H9 (cell line): ENCODE results near the gene MGLL. TPM values are rescaled to one million over a fixed set of nuclear protein-coding genes. Genes with fewer than 3 reads are reported as not detected.

ENCODE experiments used
- DNase-seq: peaks from one replicate; pipeline ENCODE4 v3.0.0-alpha.2; 2017
- H2AFZ ChIP-seq: one replicate; pipeline ENCODE4 v1.6.1; 2013; ENCODE audit warnings: mild to moderate bottlenecking, low read length, control low read depth, moderate library complexity
- H2AK5ac ChIP-seq: 2 replicates; pipeline ENCODE4 v1.6.1; 2013; ENCODE audit warnings: low read length, control low read depth, mixed read lengths; ENCODE audit not compliant: insufficient read length
- H2BK120ac ChIP-seq: one replicate; pipeline ENCODE4 v1.6.1; 2013; ENCODE audit warnings: low read depth, mild to moderate bottlenecking, low read length, control low read depth, inconsistent platforms; ENCODE audit not compliant: poor library complexity, severe bottlenecking
- H2BK12ac ChIP-seq: 2 replicates; pipeline ENCODE4 v1.6.1; 2013; ENCODE audit warnings: low read length, control low read depth, mixed read lengths, low read depth; ENCODE audit not compliant: insufficient read length
- H2BK15ac ChIP-seq: 2 replicates; pipeline ENCODE4 v1.6.1; 2013; ENCODE audit warnings: low read depth, low read length, control low read depth
- H2BK20ac ChIP-seq: one replicate; pipeline ENCODE4 v1.6.1; 2013; ENCODE audit warnings: low read depth, mild to moderate bottlenecking, low read length, control low read depth, inconsistent platforms; ENCODE audit not compliant: poor library complexity, severe bottlenecking
- H2BK5ac ChIP-seq: 2 replicates; pipeline ENCODE4 v1.6.1; 2013; ENCODE audit warnings: low read length, control low read depth, mixed read lengths; ENCODE audit not compliant: insufficient read length
- H3K14ac ChIP-seq: 2 replicates; pipeline ENCODE4 v1.6.1; 2013; ENCODE audit warnings: low read length, control low read depth; ENCODE audit not compliant: insufficient read depth
- H3K18ac ChIP-seq: 2 replicates; pipeline ENCODE4 v1.6.1; 2013; ENCODE audit warnings: low read depth, mild to moderate bottlenecking, mixed read lengths, low read length, control low read depth; ENCODE audit not compliant: insufficient read length
- H3K23ac ChIP-seq: 2 replicates; pipeline ENCODE4 v1.6.1; 2013; ENCODE audit warnings: low read length, control low read depth, mixed read lengths, low read depth; ENCODE audit not compliant: insufficient read length
- H3K23me2 ChIP-seq: 2 replicates; pipeline ENCODE4 v1.6.1; 2013; ENCODE audit warnings: low read depth, mild to moderate bottlenecking, mixed read lengths, low read length, control low read depth; ENCODE audit not compliant: insufficient read length, poor library complexity, severe bottlenecking
- H3K27ac ChIP-seq: 2 replicates; pipeline ENCODE4 v1.5.1; 2013; ENCODE audit warnings: low read length, control low read depth, mixed read lengths, low read depth; ENCODE audit not compliant: insufficient read length
- H3K27me3 ChIP-seq: 2 replicates; pipeline ENCODE4 v1.6.1; 2013; ENCODE audit warnings: low read length, control low read depth, inconsistent platforms; ENCODE audit not compliant: insufficient read depth
- H3K4ac ChIP-seq: 2 replicates; pipeline ENCODE4 v1.6.1; 2013; ENCODE audit warnings: low read depth, mild to moderate bottlenecking, control low read depth, inconsistent platforms, low read length, moderate library complexity
- H3K4me1 ChIP-seq: 2 replicates; pipeline ENCODE4 v1.6.1; 2013; ENCODE audit warnings: low read length, control low read depth, inconsistent platforms; ENCODE audit not compliant: insufficient read depth
- H3K4me2 ChIP-seq: 2 replicates; pipeline ENCODE4 v1.6.1; 2013; ENCODE audit warnings: low read length, control low read depth, mixed read lengths; ENCODE audit not compliant: insufficient read length, insufficient read depth
- H3K56ac ChIP-seq: 2 replicates; pipeline ENCODE4 v1.6.1; 2013; ENCODE audit warnings: low read depth, mild to moderate bottlenecking, mixed read lengths, low read length, control low read depth; ENCODE audit not compliant: insufficient read length
- H3K79me1 ChIP-seq: 2 replicates; pipeline ENCODE4 v1.6.1; 2013; ENCODE audit warnings: low read depth, mild to moderate bottlenecking, moderate library complexity, low read length, control low read depth, inconsistent platforms; ENCODE audit not compliant: insufficient read depth, poor library complexity, severe bottlenecking
- H3K79me2 ChIP-seq: 2 replicates; pipeline ENCODE4 v1.6.1; 2013; ENCODE audit warnings: low read length, control low read depth, inconsistent platforms; ENCODE audit not compliant: insufficient read depth
- H3K9ac ChIP-seq: 2 replicates; pipeline ENCODE4 v1.6.1; 2013; ENCODE audit warnings: low read length, control low read depth, mixed read lengths; ENCODE audit not compliant: insufficient read length; ENCODE audit errors: extremely low read depth
- H3K9me3 ChIP-seq: one replicate; pipeline ENCODE4 v1.6.1; 2013; ENCODE audit warnings: low read depth, low read length, inconsistent platforms; ENCODE audit not compliant: control insufficient read depth
- H3T11ph ChIP-seq: one replicate; pipeline ENCODE4 v1.6.1; 2013; ENCODE audit warnings: mild to moderate bottlenecking, low read length, control low read depth, inconsistent platforms
- H4K20me1 ChIP-seq: one replicate; pipeline ENCODE4 v1.6.1; 2013; ENCODE audit not compliant: control insufficient read depth, insufficient read length, insufficient read depth
- H4K5ac ChIP-seq: 2 replicates; pipeline ENCODE4 v1.6.1; 2013; ENCODE audit warnings: low read depth, mild to moderate bottlenecking, mixed read lengths, low read length, control low read depth; ENCODE audit not compliant: insufficient read length
- H4K8ac ChIP-seq: replicated peaks from 2 replicates; pipeline ENCODE4 v1.6.1; 2013; ENCODE audit warnings: low read length, control low read depth, mixed read lengths, low read depth; ENCODE audit not compliant: insufficient read length
- H4K91ac ChIP-seq: 2 replicates; pipeline ENCODE4 v1.6.1; 2013; ENCODE audit warnings: low read depth, mild to moderate bottlenecking, moderate library complexity, mixed read lengths, low read length, control low read depth; ENCODE audit not compliant: insufficient read length
- H3K27ac Mint-ChIP-seq, 3 experiments: 2 replicates in 2 of 3; 3 replicates in 1 of 3; pipeline ENCODE4 v1.8.0; 2020 to 2021; ENCODE audit warnings: mixed read lengths in 3 of 3, mild to moderate bottlenecking in 1 of 3, moderate library complexity in 1 of 3
- H3K27me3 Mint-ChIP-seq: 2 replicates; pipeline ENCODE4 v1.8.0; 2021; ENCODE audit warnings: low read depth, mild to moderate bottlenecking, moderate library complexity, mixed read lengths
- H3K36me3 Mint-ChIP-seq, 3 experiments: 2 replicates in 2 of 3; 3 replicates in 1 of 3; pipeline ENCODE4 v1.8.0; 2020 to 2021; ENCODE audit warnings: low read depth in 3 of 3, mixed read lengths in 3 of 3; ENCODE audit not compliant: insufficient read depth in 1 of 3
- H3K4me1 Mint-ChIP-seq, 2 experiments: 2 replicates each; pipeline ENCODE4 v1.8.0; 2020; ENCODE audit warnings: mixed read lengths in 2 of 2
- H3K4me3 Mint-ChIP-seq, 2 experiments: 2 replicates in 1 of 2; 3 replicates in 1 of 2; pipeline ENCODE4 v1.8.0; 2020 to 2021; ENCODE audit warnings: mild to moderate bottlenecking in 2 of 2, mixed read lengths in 2 of 2, moderate library complexity in 1 of 2
- H3K9me3 Mint-ChIP-seq, 2 experiments: 2 replicates in 1 of 2; 3 replicates in 1 of 2; pipeline ENCODE4 v1.8.0; 2020; ENCODE audit warnings: mild to moderate bottlenecking in 2 of 2, mixed read lengths in 2 of 2, moderate library complexity in 1 of 2
- CTCF ChIP-seq: fragments of 200-600 bp; sonication (generic); conservative IDR thresholded peaks from 3 replicates; pipeline ENCODE4 v1.8.0; 2021; ENCODE audit warnings: antibody characterized with exemption, mild to moderate bottlenecking
- WGBS: extraction: QIAGEN DNeasy Blood & Tissue Kit; methylation state at CpG from one replicate; pipeline ENCODE4 v1.1.7; 2013; ENCODE audit warnings: missing lambda C conversion rate, low lambda C conversion rate, mixed read lengths; ENCODE audit not compliant: insufficient read length; ENCODE audit errors: extremely low coverage; 5-methylcytosine and 5-hydroxymethylcytosine counted together
- total RNA-seq: library from RNA; stranded (reverse); gene quantifications from 2 replicates; pipeline ENCODE4 v1.2.1, GENCODE V29; 2021

MGLL gene
- total RNA-seq, 1 experiment from 2014 or later = 0.11 TPM

DNA sequence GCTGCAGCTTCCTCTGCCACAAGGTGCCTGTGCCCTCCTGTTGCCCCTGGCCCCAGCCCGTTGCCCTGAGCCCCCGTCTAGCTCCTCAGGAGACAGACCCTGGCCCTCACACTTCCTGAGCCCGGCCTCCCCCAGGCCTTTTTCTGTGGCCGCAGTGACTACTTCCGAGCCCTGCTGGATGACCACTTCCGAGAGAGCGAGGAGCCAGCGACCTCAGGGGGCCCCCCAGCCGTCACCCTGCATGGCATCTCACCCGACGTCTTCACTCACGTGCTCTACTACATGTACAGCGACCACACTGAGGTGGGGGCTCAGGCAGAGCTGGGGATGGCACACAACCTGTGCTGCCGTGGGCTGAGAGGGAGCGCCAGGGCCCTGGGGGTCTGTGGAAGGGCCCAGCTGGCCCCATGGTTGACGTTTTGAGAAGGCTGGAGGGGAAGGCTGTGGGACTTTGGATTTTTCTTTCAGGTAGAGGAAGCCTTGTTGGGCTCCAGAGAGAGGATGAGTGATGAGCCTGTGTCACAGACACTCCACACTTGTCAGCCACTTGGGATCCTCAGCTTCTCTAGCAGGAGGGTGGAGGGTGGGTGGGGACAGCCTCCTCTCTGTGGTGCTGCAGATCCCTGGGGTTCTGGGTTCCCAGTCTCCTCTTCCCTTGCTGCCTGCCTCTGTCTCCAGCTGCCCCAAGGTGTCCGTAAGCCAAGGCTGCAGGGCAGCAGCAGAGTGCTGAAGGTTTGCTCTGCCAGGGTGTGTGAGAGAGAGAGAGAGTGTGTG is 144.6 kb downstream of the MGLL start:
- H3K27me3 Mint-ChIP-seq = peaks cover 7% of the 10 kb centered on the region

More for the DNA sequence above, 144.6 kb downstream of the MGLL start:
- Histone ChIP-seq H3K23me2 (peaks cover 6% of the 10 kb centered on the region), H3K27me3 (no peaks in the 10 kb centered on the region), H3K79me2 (no peaks in the 10 kb centered on the region), H3K56ac (no peak overlapping the region), H2BK15ac (no peak overlapping the region), H3K4me1 (no peaks in the 10 kb centered on the region), H4K91ac (no peak overlapping the region), H3K79me1 (no peaks in the 10 kb centered on the region), H3K18ac (no peak overlapping the region), H3K4ac (no peak overlapping the region), H3T11ph (no peak overlapping the region), H2AK5ac (no peak overlapping the region), H2BK120ac (no peak overlapping the region), H2BK5ac (no peak overlapping the region), H3K27ac (no peak overlapping the region), H4K8ac (no peak overlapping the region), H2AFZ (no peak overlapping the region), H3K9ac (no peak overlapping the region), H3K23ac (no peak overlapping the region), H4K20me1 (no peaks in the 10 kb centered on the region), H3K4me2 (no peak overlapping the region), H2BK20ac (no peak overlapping the region), H3K14ac (no peak overlapping the region), H4K5ac (no peak overlapping the region), H3K9me3 (no peaks in the 10 kb centered on the region), H2BK12ac (no peak overlapping the region)
- Mint-ChIP-seq H3K4me3 (no peak overlapping the region), H3K9me3 (no peaks in the 10 kb centered on the region), H3K4me1 (peaks cover 13 to 14% of the 10 kb centered on the region in 2 experiments), H3K27ac (peak overlapping the region in 1 of 3 experiments; percentile 64; a peak in 1 of 7 replicates), H3K36me3 (no peaks in the 10 kb centered on the region; a peak in 1 of 7 replicates)
- DNase-seq = peak; percentile 17
- WGBS = no CpG with 5 or more reads among the region's 17 CpGs
- TF ChIP-seq CTCF = no peak
